Stimulated activated naive B cell treated with anti-CD40 and anti-IgM and Interleukin-4, amounts not matched to agents 10 μg/mL and 1 μg/mL and 100 μg/mL, for 72 hours (primary cell): ENCODE results near the gene CSNK2B.

Source experiments
- ATAC-seq, 2 donors: fragments of 150-1000 bp; cut with Tn5 transposase; replicated peaks; 2 replicates each; pipeline ENCODE4 v1.10.0; 2021; ENCODE audit warnings: moderate library complexity in 1 of 2
- DNase-seq: peaks from one replicate; pipeline ENCODE4 v3.0.0; 2021
- H3K27ac Mint-ChIP-seq: one replicate; pipeline ENCODE4 v1.8.0; 2022; ENCODE audit warnings: mild to moderate bottlenecking, mixed read lengths
- H3K27me3 Mint-ChIP-seq, 2 donors: one replicate each; pipeline ENCODE4 v1.8.0; 2022; ENCODE audit warnings: mixed read lengths in 2 of 2
- H3K36me3 Mint-ChIP-seq, 2 donors: one replicate each; pipeline ENCODE4 v1.8.0; 2022; ENCODE audit warnings: mixed read lengths in 2 of 2, mild to moderate bottlenecking in 1 of 2
- H3K4me1 Mint-ChIP-seq, 2 donors: one replicate each; pipeline ENCODE4 v1.8.0; 2022; ENCODE audit warnings: mixed read lengths in 2 of 2, mild to moderate bottlenecking in 1 of 2
- H3K4me3 Mint-ChIP-seq, 2 donors: one replicate each; pipeline ENCODE4 v1.8.0; 2022; ENCODE audit warnings: mild to moderate bottlenecking in 2 of 2, mixed read lengths in 2 of 2, moderate library complexity in 1 of 2
- H3K9me3 Mint-ChIP-seq, 2 donors: one replicate each; pipeline ENCODE4 v1.8.0; 2022; ENCODE audit warnings: mixed read lengths in 2 of 2, mild to moderate bottlenecking in 1 of 2

CSNK2B gene

GRCh38 chr6:31661262-31662123, 4.4 kb upstream of the CSNK2B start:
- Mint-ChIP-seq H3K36me3 (peaks cover 54 to 72% of the 10 kb centered on the region in 2 donors), H3K27ac (peak overlapping the region; percentile 92), H3K4me3 (peak overlapping the region; percentile 95 to 97), H3K4me1 (peaks cover 59 to 85% of the 10 kb centered on the region in 2 donors), H3K27me3 (no peaks in the 10 kb centered on the region), H3K9me3 (no peaks in the 10 kb centered on the region)
- ATAC-seq (no peak), DNase-seq (peak; percentile 28)

- Mint-ChIP-seq H3K27ac (peak overlapping the region; percentile 63), H3K4me3 (peak overlapping the region; percentile 72 to 97), H3K27me3 (no peaks in the 10 kb centered on the region), H3K36me3 (peaks cover 54 to 74% of the 10 kb centered on the region in 2 donors), H3K9me3 (no peaks in the 10 kb centered on the region), H3K4me1 (peaks cover 60 to 85% of the 10 kb centered on the region in 2 donors)
- DNase-seq, result no peak
- no peak for ATAC-seq
Measured at GRCh38 chr6:31662124-31662723, 3.7 kb upstream of the CSNK2B start.

GRCh38 chr6:31663126-31663960, 2.5 kb upstream of the CSNK2B start:
- ATAC-seq, result no peak

GRCh38 chr6:31663961-31664789, 1.7 kb upstream of the CSNK2B start:
- DNase-seq (no peak), ATAC-seq (no peak)
- H3K4me1 Mint-ChIP-seq, result peaks cover 53 to 85% of the 10 kb centered on the region in 2 donors
- H3K27ac Mint-ChIP-seq, result peak overlapping the region; percentile 99
- peak overlapping the region; percentile 98 for H3K4me3 Mint-ChIP-seq
- H3K36me3 Mint-ChIP-seq, result peaks cover 53 to 73% of the 10 kb centered on the region in 2 donors
- no peaks in the 10 kb centered on the region for H3K27me3 Mint-ChIP-seq
- no peaks in the 10 kb centered on the region for H3K9me3 Mint-ChIP-seq

More at GRCh38 chr6:31663126-31663960, 2.5 kb upstream of the CSNK2B start:
- no peak for DNase-seq
- Mint-ChIP-seq H3K9me3 (no peaks in the 10 kb centered on the region), H3K27ac (peak overlapping the region; percentile 99), H3K4me3 (peak overlapping the region; percentile 98), H3K36me3 (peaks cover 55 to 73% of the 10 kb centered on the region in 2 donors), H3K27me3 (no peaks in the 10 kb centered on the region), H3K4me1 (peaks cover 55 to 85% of the 10 kb centered on the region in 2 donors)

- H3K27ac Mint-ChIP-seq, result peak within 1 kb of the TSS; percentile 99
- H3K9me3 Mint-ChIP-seq, result no peaks in the 10 kb centered on the region
- peaks cover 49 to 73% of the 10 kb centered on the region in 2 donors for H3K36me3 Mint-ChIP-seq
- peaks cover 45 to 79% of the 10 kb centered on the region in 2 donors for H3K4me1 Mint-ChIP-seq
- peak within 1 kb of the TSS; percentile 98 for H3K4me3 Mint-ChIP-seq
- ATAC-seq (peak; percentile 45 to 47), DNase-seq (peak; percentile 79)
- H3K27me3 Mint-ChIP-seq, result no peaks in the 10 kb centered on the region
Measured at GRCh38 chr6:31664790-31665500, 935 bp upstream of the CSNK2B start, which contains the start of gene GPANK1. Gene GPANK1 (minus strand): TSS chr6:31664997. CDS start chr6:31664478, 519 bp downstream.

GRCh38 chr6:31666337-31666965, 571 bp downstream of the CSNK2B start:
- Mint-ChIP-seq H3K4me3 (peak overlapping the region; percentile 98), H3K4me1 (peaks cover 39 to 70% of the 10 kb centered on the region in 2 donors)

GRCh38 chr6:31669676-31670075, 3.8 kb downstream of the CSNK2B start, which contains the start of gene LY6G5B:
Gene LY6G5B (plus strand): TSS chr6:31669976. CDS start chr6:31670951, 975 bp downstream.
- Mint-ChIP-seq H3K36me3 (peaks cover 51 to 69% of the 10 kb centered on the region in 2 donors), H3K4me1 (peaks cover 19 to 38% of the 10 kb centered on the region in 2 donors), H3K27ac (peak within 1 kb of the TSS; percentile 14), H3K9me3 (no peaks in the 10 kb centered on the region), H3K27me3 (no peaks in the 10 kb centered on the region), H3K4me3 (no peak within 1 kb of the TSS)
- no peak for ATAC-seq
- DNase-seq, result no peak

More at GRCh38 chr6:31666337-31666965, 571 bp downstream of the CSNK2B start:
- H3K36me3 Mint-ChIP-seq, result peaks cover 56 to 76% of the 10 kb centered on the region in 2 donors
- no peaks in the 10 kb centered on the region for H3K27me3 Mint-ChIP-seq
- H3K27ac Mint-ChIP-seq, result peak overlapping the region; percentile 99
- ATAC-seq (no peak), DNase-seq (no peak)
- no peaks in the 10 kb centered on the region for H3K9me3 Mint-ChIP-seq

- Mint-ChIP-seq H3K36me3 (peaks cover 14 to 23% of the 10 kb centered on the region in 2 donors), H3K4me3 (peak overlapping the region in 1 of 2 donors; percentile 30)
Measured at GRCh38 chr6:31676322-31676903, 10.5 kb downstream of the CSNK2B start.

GRCh38 chr6:31676904-31677303, 11.0 kb downstream of the CSNK2B start:
- Mint-ChIP-seq H3K27ac (no peak overlapping the region), H3K4me3 (no peak overlapping the region), H3K27me3 (no peaks in the 10 kb centered on the region), H3K36me3 (peaks cover 9 to 21% of the 10 kb centered on the region in 2 donors), H3K4me1 (peaks cover 22 to 26% of the 10 kb centered on the region in 2 donors), H3K9me3 (no peaks in the 10 kb centered on the region)
- DNase-seq (no peak), ATAC-seq (no peak)

More at GRCh38 chr6:31676322-31676903, 10.5 kb downstream of the CSNK2B start:
- H3K27me3 Mint-ChIP-seq, result no peaks in the 10 kb centered on the region
- H3K27ac Mint-ChIP-seq, result peak overlapping the region; percentile 81
- DNase-seq (no peak), ATAC-seq (peak; percentile 52 to 58)
- peaks cover 20 to 22% of the 10 kb centered on the region in 2 donors for H3K4me1 Mint-ChIP-seq
- H3K9me3 Mint-ChIP-seq, result no peaks in the 10 kb centered on the region

- Mint-ChIP-seq H3K9me3 (no peaks in the 10 kb centered on the region), H3K27ac (no peak overlapping the region), H3K4me1 (peaks cover 22 to 27% of the 10 kb centered on the region in 2 donors), H3K4me3 (no peak overlapping the region), H3K27me3 (no peaks in the 10 kb centered on the region), H3K36me3 (peaks cover 5 to 10% of the 10 kb centered on the region in 2 donors)
- no peak for DNase-seq
- ATAC-seq, result no peak
Measured at GRCh38 chr6:31677955-31678354, 12.1 kb downstream of the CSNK2B start.

GRCh38 chr6:31680226-31681134, 14.6 kb downstream of the CSNK2B start, which contains the start of gene LY6G5C:
Gene LY6G5C (minus strand): TSS chr6:31681067. CDS start chr6:31680373, 694 bp downstream.
- peak; percentile 55 for DNase-seq
- Mint-ChIP-seq H3K36me3 (peaks cover 12 to 13% of the 10 kb centered on the region in 2 donors), H3K27me3 (no peaks in the 10 kb centered on the region), H3K27ac (peak within 1 kb of the TSS; percentile 75), H3K4me3 (peak within 1 kb of the TSS; percentile 74 to 83), H3K9me3 (no peaks in the 10 kb centered on the region), H3K4me1 (peaks cover 26 to 32% of the 10 kb centered on the region in 2 donors)
- ATAC-seq, result peak; percentile 65 to 73
